Stimulated activated naive B cell treated with anti-CD40 and anti-IgM and Interleukin-4, amounts not matched to agents 10 μg/mL and 1 μg/mL and 100 μg/mL, for 72 hours (primary cell): ENCODE results near the gene OR8B4.
"Not testable (repeated sequence)": the region's sequence is repeated elsewhere in the genome, so short reads cannot be mapped to it uniquely, and the experiment has no call there.

Experiments
- ATAC-seq, 2 donors: fragments of 150-1000 bp; cut with Tn5 transposase; replicated peaks; 2 replicates each; pipeline ENCODE4 v1.10.0; 2021; ENCODE audit warnings: moderate library complexity in 1 of 2
- DNase-seq: peaks from one replicate; pipeline ENCODE4 v3.0.0; 2021
- H3K27ac Mint-ChIP-seq: one replicate; pipeline ENCODE4 v1.8.0; 2022; ENCODE audit warnings: mild to moderate bottlenecking, mixed read lengths
- H3K27me3 Mint-ChIP-seq, 2 donors: one replicate each; pipeline ENCODE4 v1.8.0; 2022; ENCODE audit warnings: mixed read lengths in 2 of 2
- H3K36me3 Mint-ChIP-seq, 2 donors: one replicate each; pipeline ENCODE4 v1.8.0; 2022; ENCODE audit warnings: mixed read lengths in 2 of 2, mild to moderate bottlenecking in 1 of 2
- H3K4me1 Mint-ChIP-seq, 2 donors: one replicate each; pipeline ENCODE4 v1.8.0; 2022; ENCODE audit warnings: mixed read lengths in 2 of 2, mild to moderate bottlenecking in 1 of 2
- H3K4me3 Mint-ChIP-seq, 2 donors: one replicate each; pipeline ENCODE4 v1.8.0; 2022; ENCODE audit warnings: mild to moderate bottlenecking in 2 of 2, mixed read lengths in 2 of 2, moderate library complexity in 1 of 2
- H3K9me3 Mint-ChIP-seq, 2 donors: one replicate each; pipeline ENCODE4 v1.8.0; 2022; ENCODE audit warnings: mixed read lengths in 2 of 2, mild to moderate bottlenecking in 1 of 2

OR8B4 gene

GRCh38 chr11:124384399-124384798, 40.3 kb downstream of the OR8B4 start, which contains the start of gene OR8B2:
TSS of gene OR8B2 (minus strand) at chr11:124384499. CDS start at chr11:124383343, 1,156 bp downstream.
- peaks cover under 1 to 7% of the 10 kb centered on the region in 2 donors for H3K27me3 Mint-ChIP-seq
- no peak within 1 kb of the TSS for H3K27ac Mint-ChIP-seq
- no peaks in the 10 kb centered on the region for H3K9me3 Mint-ChIP-seq
- no peaks in the 10 kb centered on the region for H3K36me3 Mint-ChIP-seq
- H3K4me1 Mint-ChIP-seq = no peaks in the 10 kb centered on the region
- DNase-seq (no peak), ATAC-seq (no peak)
- H3K4me3 Mint-ChIP-seq = no peak within 1 kb of the TSS

- not testable (repeated sequence) for H3K27ac Mint-ChIP-seq, ATAC-seq, H3K27me3 Mint-ChIP-seq
These were observed 41.8 kb downstream of the OR8B4 start for GRCh38 chr11:124382857-124383256.

GRCh38 chr11:124380585-124380984, 44.1 kb downstream of the OR8B4 start:
- no peak for ATAC-seq
- no peak for DNase-seq
- H3K4me3 Mint-ChIP-seq = no peak overlapping the region
- no peaks in the 10 kb centered on the region for H3K4me1 Mint-ChIP-seq
- no peaks in the 10 kb centered on the region for H3K9me3 Mint-ChIP-seq
- H3K36me3 Mint-ChIP-seq = no peaks in the 10 kb centered on the region
- peaks cover 0 to 7% of the 10 kb centered on the region in 2 donors for H3K27me3 Mint-ChIP-seq
- H3K27ac Mint-ChIP-seq = no peak overlapping the region

More at GRCh38 chr11:124382857-124383256, 41.8 kb downstream of the OR8B4 start:
- not testable (repeated sequence) for H3K4me1 Mint-ChIP-seq, DNase-seq, H3K9me3 Mint-ChIP-seq, H3K4me3 Mint-ChIP-seq, H3K36me3 Mint-ChIP-seq

GRCh38 chr11:124376280-124376679, 48.4 kb downstream of the OR8B4 start:
- no peaks in the 10 kb centered on the region for H3K4me1 Mint-ChIP-seq
- H3K27ac Mint-ChIP-seq = no peak overlapping the region
- H3K4me3 Mint-ChIP-seq = no peak overlapping the region
- H3K27me3 Mint-ChIP-seq = peaks cover 0 to 6% of the 10 kb centered on the region in 2 donors
- no peak for ATAC-seq
- peaks cover 0 to 1% of the 10 kb centered on the region in 2 donors for H3K36me3 Mint-ChIP-seq
- DNase-seq = no peak
- H3K9me3 Mint-ChIP-seq = peaks cover 0 to 2% of the 10 kb centered on the region in 2 donors
